ENCODE measurements around the gene CDAN1. TPM values are rescaled to one million over a fixed set of nuclear protein-coding genes. Genes with fewer than 3 reads are reported as not detected.

Gene CDAN1
- total RNA-seq, 2 donors from 2014 or later = 22.3 to 26.9 TPM

DNA sequence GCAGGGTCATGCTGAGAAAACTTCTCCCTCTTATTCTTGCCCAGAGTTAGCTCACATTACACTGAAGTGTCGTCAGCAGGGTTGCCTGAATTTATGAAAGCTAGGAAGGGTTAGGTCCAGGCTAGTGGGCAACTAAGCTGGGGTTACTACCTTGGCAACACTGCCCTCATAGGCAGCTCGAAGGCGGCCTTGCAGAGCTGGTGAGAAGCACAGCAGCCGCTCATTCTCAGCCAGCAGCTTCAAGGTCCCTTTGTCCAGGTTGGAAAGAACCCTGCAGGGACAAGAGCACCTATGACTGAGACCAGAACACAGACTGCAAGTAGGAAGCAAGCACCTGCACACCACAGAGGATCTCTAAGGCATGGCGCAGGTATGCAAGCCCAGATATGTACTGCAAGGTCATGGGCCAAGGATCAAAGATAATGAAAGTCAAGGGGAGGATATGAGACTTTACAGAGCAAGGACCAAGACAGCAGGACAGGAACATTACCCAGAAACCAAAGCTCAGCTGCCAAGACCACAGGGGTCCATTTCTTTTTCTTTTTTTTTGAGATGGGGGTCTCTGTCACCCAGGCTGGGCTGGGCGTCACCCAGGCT is 2.8 kb downstream of the CDAN1 start:
- Histone ChIP-seq H3K27ac (no peak overlapping the region), H3K4me3 (no peak overlapping the region), H3K4me1 (replicated peaks) (no peaks in the 10 kb centered on the region), H3K27me3 (replicated peaks; ENCODE audit: insufficient read depth) (no peaks in the 10 kb centered on the region), H3K36me3 (peaks cover 9 to 27% of the 10 kb centered on the region in 2 donors), H3K9me3 (no peaks in the 10 kb centered on the region)
- WGBS = 92% methylated on average over 6 of the region's 6 CpGs
- no peak for DNase-seq (ENCODE audit: low spot score)
- no peak for TF ChIP-seq POLR2AphosphoS5 (IDR thresholded peaks at IDR 0.05)
- intact Hi-C loops (cut with DNase I) = loop anchor here (10.0 kb wide), 1 partner anchor 191 kb away; the partner anchor contains the start of gene TTBK2

GRCh38 chr15:42733027-42733426 is 3.9 kb downstream of the CDAN1 start:
- intact Hi-C loops (cut with DNase I) = loop anchor here (10.0 kb wide), 1 partner anchor 192 kb away; the partner anchor contains the start of gene TTBK2
- no peak overlapping the region for H3K4me3 ChIP-seq
- H3K4me1 ChIP-seq (replicated peaks) = no peaks in the 10 kb centered on the region
- no peak overlapping the region for H3K27ac ChIP-seq
- H3K9me3 ChIP-seq = no peaks in the 10 kb centered on the region
- TF ChIP-seq POLR2A (IDR thresholded peaks at IDR 0.05) = no peak
- TF ChIP-seq, protein P1, sequence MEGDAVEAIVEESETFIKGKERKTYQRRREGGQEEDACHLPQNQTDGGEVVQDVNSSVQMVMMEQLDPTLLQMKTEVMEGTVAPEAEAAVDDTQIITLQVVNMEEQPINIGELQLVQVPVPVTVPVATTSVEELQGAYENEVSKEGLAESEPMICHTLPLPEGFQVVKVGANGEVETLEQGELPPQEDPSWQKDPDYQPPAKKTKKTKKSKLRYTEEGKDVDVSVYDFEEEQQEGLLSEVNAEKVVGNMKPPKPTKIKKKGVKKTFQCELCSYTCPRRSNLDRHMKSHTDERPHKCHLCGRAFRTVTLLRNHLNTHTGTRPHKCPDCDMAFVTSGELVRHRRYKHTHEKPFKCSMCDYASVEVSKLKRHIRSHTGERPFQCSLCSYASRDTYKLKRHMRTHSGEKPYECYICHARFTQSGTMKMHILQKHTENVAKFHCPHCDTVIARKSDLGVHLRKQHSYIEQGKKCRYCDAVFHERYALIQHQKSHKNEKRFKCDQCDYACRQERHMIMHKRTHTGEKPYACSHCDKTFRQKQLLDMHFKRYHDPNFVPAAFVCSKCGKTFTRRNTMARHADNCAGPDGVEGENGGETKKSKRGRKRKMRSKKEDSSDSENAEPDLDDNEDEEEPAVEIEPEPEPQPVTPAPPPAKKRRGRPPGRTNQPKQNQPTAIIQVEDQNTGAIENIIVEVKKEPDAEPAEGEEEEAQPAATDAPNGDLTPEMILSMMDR (IDR thresholded peaks at IDR 0.05) = no peak
- no peak for TF ChIP-seq POLR2AphosphoS5 (IDR thresholded peaks at IDR 0.05)
- H3K27me3 ChIP-seq (replicated peaks; ENCODE audit: insufficient read depth) = no peaks in the 10 kb centered on the region
- WGBS = 90% methylated on average over 11 of the region's 11 CpGs
- peaks cover 9 to 30% of the 10 kb centered on the region in 2 donors for H3K36me3 ChIP-seq
- DNase-seq (ENCODE audit: low spot score) = no peak

GRCh38 chr15:42732095-42732827 is 4.7 kb downstream of the CDAN1 start:
- Histone ChIP-seq H3K9me3 (no peaks in the 10 kb centered on the region), H3K27ac (no peak overlapping the region), H3K36me3 (peaks cover 9 to 34% of the 10 kb centered on the region in 2 donors), H3K4me1 (replicated peaks) (no peaks in the 10 kb centered on the region), H3K27me3 (replicated peaks; ENCODE audit: insufficient read depth) (no peaks in the 10 kb centered on the region), H3K4me3 (no peak overlapping the region)
- TF ChIP-seq, protein P1 (IDR thresholded peaks at IDR 0.05) = no peak
- no peak for TF ChIP-seq POLR2A (IDR thresholded peaks at IDR 0.05)
- TF ChIP-seq POLR2AphosphoS5 (IDR thresholded peaks at IDR 0.05) = no peak
- WGBS = 83% methylated on average over 15 of the region's 15 CpGs
- intact Hi-C loops (cut with DNase I) = loop anchor here (10.0 kb wide), 1 partner anchor 193 kb away; the partner anchor contains the start of gene TTBK2
- no peak for DNase-seq (ENCODE audit: low spot score)

GRCh38 chr15:42731461-42731860 is 5.5 kb downstream of the CDAN1 start:
- 82% methylated on average over 6 of the region's 6 CpGs for WGBS
- peaks cover 9 to 37% of the 10 kb centered on the region in 2 donors for H3K36me3 ChIP-seq
- no peak overlapping the region for H3K4me3 ChIP-seq
- no peak for TF ChIP-seq POLR2A (IDR thresholded peaks at IDR 0.05)
- TF ChIP-seq, protein P1 (IDR thresholded peaks at IDR 0.05) = no peak
- TF ChIP-seq POLR2AphosphoS5 (IDR thresholded peaks at IDR 0.05) = no peak
- H3K27ac ChIP-seq = no peak overlapping the region
- DNase-seq (ENCODE audit: low spot score) = no peak
- H3K9me3 ChIP-seq = no peaks in the 10 kb centered on the region
- intact Hi-C loops (cut with DNase I) = loop anchor here (10.0 kb wide), 1 partner anchor 193 kb away; the partner anchor contains the start of gene TTBK2
- H3K27me3 ChIP-seq (replicated peaks; ENCODE audit: insufficient read depth) = no peaks in the 10 kb centered on the region
- no peaks in the 10 kb centered on the region for H3K4me1 ChIP-seq (replicated peaks)

- Histone ChIP-seq H3K4me1 (replicated peaks) (no peaks in the 10 kb centered on the region), H3K4me3 (no peak overlapping the region), H3K36me3 (peaks cover 9 to 37% of the 10 kb centered on the region in 2 donors), H3K9me3 (no peaks in the 10 kb centered on the region), H3K27me3 (replicated peaks; ENCODE audit: insufficient read depth) (no peaks in the 10 kb centered on the region), H3K27ac (no peak overlapping the region)
- no peak for DNase-seq (ENCODE audit: low spot score)
- TF ChIP-seq POLR2A (IDR thresholded peaks at IDR 0.05) (no peak), POLR2AphosphoS5 (IDR thresholded peaks at IDR 0.05) (no peak)
- TF ChIP-seq, protein P1 (IDR thresholded peaks at IDR 0.05) = no peak
- 95% methylated on average over 14 of the region's 14 CpGs for WGBS
- intact Hi-C loops (cut with DNase I) = loop anchor here (10.0 kb wide), 1 partner anchor 194 kb away; the partner anchor contains the start of gene TTBK2
Observed at GRCh38 chr15:42730536-42730935, 6.4 kb downstream of the CDAN1 start.

Data from prostate gland (tissue), 2 donors.